AG04449 (cell line): ENCODE measurements around the gene KAZN.

Experiments
- CTCF ChIA-PET: fragments of 350-600 bp; formaldehyde crosslinking; extraction: SDS; loops from one replicate; lab custom pipeline; 2021; ENCODE audit warnings: antibody characterized with exemption; lab: Yijun Ruan, JAX
- POLR2A ChIA-PET: fragments of 400-600, 350-600 bp; formaldehyde crosslinking; extraction: SDS; loops from one replicate; lab custom pipeline; 2020; ENCODE audit warnings: antibody characterized with exemption, inconsistent platforms; lab: Yijun Ruan, JAX
- DNase-seq: peaks from one replicate; pipeline ENCODE4 v3.0.0-alpha.2; 2010; ENCODE audit warnings: low read depth, low spot score
- H3K4me3 ChIP-seq: 2 replicates; pipeline ENCODE4 v1.5.1; 2011; ENCODE audit warnings: low read depth, mild to moderate bottlenecking, control low read depth, low read length
- CTCF ChIP-seq: IDR thresholded peaks from one replicate; pipeline ENCODE4 v1.5.1; 2011; ENCODE audit warnings: mild to moderate bottlenecking, moderate library complexity, low read length, control low read depth, inconsistent platforms; ENCODE audit not compliant: insufficient read depth; ENCODE audit errors: missing control alignments

KAZN gene

GRCh38 chr1:14895727-14896126, 297.2 kb downstream of the KAZN start:
- CTCF ChIA-PET: interaction anchor here (2.3 kb wide), 1 partner anchor 19 kb away, joined by 12 read pairs; no protein-coding TSS in a partner anchor
- DNase-seq: no peak
- POLR2A ChIA-PET: no interaction called here
- H3K4me3 ChIP-seq: no peak overlapping the region
- no peak for TF ChIP-seq CTCF

- ChIA-PET POLR2A (no interaction called here), CTCF (interaction anchor here (2.3 kb wide), 1 partner anchor 18 kb away, joined by 12 read pairs; no protein-coding TSS in a partner anchor)
- no peak overlapping the region for H3K4me3 ChIP-seq
- DNase-seq: no peak
- TF ChIP-seq CTCF: no peak
These were observed 298.0 kb downstream of the KAZN start for GRCh38 chr1:14896381-14897079.

- DNase-seq: no peak
- POLR2A ChIA-PET: no interaction called here
- no peak for TF ChIP-seq CTCF
- no peak overlapping the region for H3K4me3 ChIP-seq
- CTCF ChIA-PET: interaction anchor here (2.3 kb wide), 1 partner anchor 17 kb away, joined by 12 read pairs; no protein-coding TSS in a partner anchor
These were observed 298.6 kb downstream of the KAZN start for GRCh38 chr1:14897080-14897449.

- ChIA-PET POLR2A (no interaction called here), CTCF (interaction anchor here (2.3 kb wide), 1 partner anchor 17 kb away, joined by 12 read pairs; no protein-coding TSS in a partner anchor)
- no peak for TF ChIP-seq CTCF
- no peak overlapping the region for H3K4me3 ChIP-seq
- DNase-seq: no peak
These were observed 299.1 kb downstream of the KAZN start for GRCh38 chr1:14897547-14897946.

- no peak for TF ChIP-seq CTCF
- CTCF ChIA-PET: no interaction called here
- H3K4me3 ChIP-seq: no peak overlapping the region
- DNase-seq: no peak
- POLR2A ChIA-PET: no interaction called here
These were observed 299.6 kb downstream of the KAZN start for GRCh38 chr1:14897997-14898645.

GRCh38 chr1:14899686-14900085, 301.2 kb downstream of the KAZN start:
- DNase-seq: no peak
- H3K4me3 ChIP-seq: no peak overlapping the region
- ChIA-PET POLR2A (no interaction called here), CTCF (no interaction called here)
- TF ChIP-seq CTCF: no peak
